Erythroblast (primary cell): ENCODE results near the gene NCOR2.

Source experiments
- GATA1 ChIP-seq: IDR thresholded peaks from 2 replicates; pipeline ENCODE4 v1.6.1; 2011; ENCODE audit warnings: low read depth, mild to moderate bottlenecking, control low read depth, low read length, moderate library complexity
- POLR2A ChIP-seq: IDR thresholded peaks from 2 replicates; pipeline ENCODE4 v1.6.1; 2011; ENCODE audit warnings: mild to moderate bottlenecking, low read length

- TF ChIP-seq POLR2A (no peak), GATA1 (no peak)
Measured at GRCh38 chr12:124595444-124595843, 28.0 kb upstream of the NCOR2 start.
